Body of pancreas (tissue), 4 donors: Measurements from ENCODE around the gene RPS6KA2.

Experiments used
- CTCF ChIP-seq, 7 experiments: fragments of 450-650 bp in 4 of 7; fragments of 200-600 bp in 3 of 7; sonication (generic) in 3 of 7; IDR thresholded peaks; one replicate each; pipeline ENCODE4 v1.5.1; 2016 to 2019; ENCODE audit warnings: antibody characterized with exemption in 7 of 7
- POLR2A ChIP-seq, 3 donors: fragments of 450-650 bp; IDR thresholded peaks; one replicate each; pipeline ENCODE4 v1.6.1; 2016; ENCODE audit warnings: antibody characterized with exemption in 3 of 3, mild to moderate bottlenecking in 2 of 3

- no peak for TF ChIP-seq CTCF (IDR thresholded peaks at IDR 0.05)
- no peak for TF ChIP-seq POLR2A (IDR thresholded peaks at IDR 0.05)
Observed at GRCh38 chr6:166379800-166380199, 247.3 kb downstream of the RPS6KA2 start.
